SKM-1 treated with dmso at 0.1 percent for 144 hours (cell line): ENCODE measurements around the gene GOLGA6L7.
"Not testable (repeated sequence)": the region's sequence is repeated elsewhere in the genome, so short reads cannot be mapped to it uniquely, and the experiment has no call there.

Experiments used
- DNase-seq: peaks from one replicate; lab custom pipeline; 2025; ENCODE audit not compliant: unreplicated experiment; lab: John Stamatoyannopoulos, UW

GOLGA6L7 gene, protein sequence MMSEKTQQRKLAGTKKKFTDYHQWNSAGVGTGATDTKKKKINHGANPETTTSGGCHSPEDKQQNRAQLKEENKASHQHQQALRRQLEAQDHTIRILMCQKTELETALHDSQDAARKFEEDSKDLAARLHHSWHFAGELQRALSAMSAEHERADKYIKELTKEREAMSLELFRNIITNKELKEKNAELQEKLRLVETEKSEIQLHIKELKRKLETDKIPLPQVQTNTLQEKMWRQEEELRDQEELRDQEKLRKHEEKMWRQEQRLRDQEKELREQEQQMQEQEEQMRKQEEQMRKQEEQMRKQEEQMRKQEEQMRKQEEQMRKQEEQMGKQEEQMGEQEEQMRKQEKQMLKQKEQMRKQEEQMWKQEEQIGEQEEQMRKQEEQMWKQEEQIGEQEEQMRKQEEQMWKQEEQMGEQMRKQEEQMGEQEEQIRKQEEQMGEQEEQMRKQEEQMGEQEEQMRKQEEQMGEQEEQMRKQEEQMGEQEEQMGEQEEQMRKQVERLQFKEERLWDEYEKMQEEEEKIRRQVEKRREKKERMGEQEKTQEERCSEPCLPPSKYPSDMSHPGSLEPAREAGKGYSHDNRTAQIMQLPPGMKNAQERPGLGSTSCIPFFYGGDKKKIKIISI

DNA sequence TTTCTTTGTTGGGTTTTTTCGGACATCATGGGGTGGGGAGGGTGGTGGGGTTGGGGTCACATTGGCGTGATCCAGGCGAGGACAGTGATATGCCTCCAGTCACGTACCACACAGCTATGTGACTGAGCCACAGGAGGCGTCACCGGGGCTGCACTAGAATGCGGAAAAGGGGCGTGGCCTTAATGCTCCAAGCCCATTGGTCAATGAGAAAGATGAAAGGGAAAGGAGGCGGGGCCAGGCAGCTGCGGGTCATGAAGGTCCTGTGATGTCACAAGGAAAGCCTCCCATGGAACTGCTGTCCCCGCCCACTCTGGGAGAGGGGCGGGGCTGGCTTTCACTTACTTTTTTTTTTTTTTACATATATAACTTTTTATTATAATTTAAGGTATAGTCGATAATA lies at the start of gene GOLGA6L7:
GOLGA6L7 (minus strand) TSS at position 124 of the 400 bp plus-strand sequence; CDS start at position 29, 95 bp downstream.
- DNase-seq, result not testable (repeated sequence)

DNA sequence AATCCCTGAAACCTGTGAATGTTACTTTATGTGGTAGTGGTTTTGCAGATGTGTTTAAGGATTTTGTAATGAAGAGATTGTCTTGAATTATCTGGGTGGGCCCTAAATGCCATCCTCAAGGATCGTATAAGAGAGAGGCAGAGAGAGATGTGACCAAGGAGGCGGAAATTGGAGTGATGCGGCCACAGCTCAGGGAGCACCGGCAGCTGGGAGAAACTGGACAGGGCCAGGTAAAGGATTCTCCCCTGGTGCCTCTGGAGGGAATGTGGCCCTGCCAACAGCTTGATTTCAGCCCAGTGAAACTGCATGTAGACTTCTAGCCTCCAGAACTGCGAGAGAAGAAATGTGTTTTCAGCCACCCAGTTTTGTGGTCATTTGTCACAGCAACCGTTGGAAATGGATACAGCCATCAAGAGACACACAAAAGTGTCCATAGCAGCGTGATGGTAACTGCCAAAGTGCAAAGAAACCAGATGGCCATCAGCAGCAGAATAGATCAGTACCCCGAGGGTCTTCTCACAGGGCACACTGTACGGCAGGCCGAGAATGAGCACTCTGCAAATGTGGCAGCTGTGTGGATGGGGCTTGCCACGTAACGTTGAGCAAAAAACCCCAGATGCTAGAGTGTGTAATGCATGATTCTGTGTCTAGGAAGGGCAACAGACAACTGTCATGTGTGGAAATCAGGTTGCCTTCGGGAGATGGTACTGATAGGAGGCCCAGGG lies 49.6 kb upstream of the GOLGA6L7 start:
- no peak for DNase-seq

DNA sequence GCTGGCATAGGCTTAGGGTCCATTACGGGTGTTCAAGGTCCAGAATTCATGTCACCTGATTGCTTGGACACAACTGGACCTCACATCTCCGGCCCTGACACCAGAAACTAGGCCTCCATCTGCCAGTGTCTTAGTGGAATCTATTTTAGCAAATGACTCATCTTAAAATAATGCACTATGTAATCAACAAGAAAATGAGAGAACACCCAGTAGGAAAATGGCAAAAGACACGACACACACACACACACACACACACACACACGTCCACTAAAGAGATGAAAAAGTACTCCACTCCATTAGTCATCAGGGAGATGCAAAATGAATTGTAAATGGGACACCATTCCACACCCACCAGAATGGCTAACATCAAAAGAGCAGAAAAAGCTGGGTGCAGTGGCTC lies 48.5 kb upstream of the GOLGA6L7 start:
- DNase-seq, result no peak

DNA sequence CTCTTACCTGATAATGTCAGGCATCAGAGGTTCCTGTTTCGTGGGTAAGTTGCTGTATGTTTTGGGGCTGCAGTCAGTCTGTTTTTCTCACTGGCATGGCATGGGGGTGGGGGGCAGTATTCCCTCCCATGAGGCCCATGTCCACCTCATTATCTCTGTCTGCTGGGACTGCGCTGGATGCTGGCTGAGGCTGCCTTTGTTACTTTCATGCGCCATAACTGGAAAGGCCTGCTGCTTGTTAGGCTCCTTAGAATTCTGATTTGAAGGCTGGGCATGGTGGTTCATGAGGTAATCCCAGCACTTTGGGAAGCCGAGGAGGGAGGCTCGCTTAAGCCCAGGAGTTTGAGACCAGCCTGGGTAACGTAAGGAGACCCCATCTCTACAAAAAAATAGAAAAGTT lies 47.1 kb upstream of the GOLGA6L7 start:
- DNase-seq, result no peak

DNA sequence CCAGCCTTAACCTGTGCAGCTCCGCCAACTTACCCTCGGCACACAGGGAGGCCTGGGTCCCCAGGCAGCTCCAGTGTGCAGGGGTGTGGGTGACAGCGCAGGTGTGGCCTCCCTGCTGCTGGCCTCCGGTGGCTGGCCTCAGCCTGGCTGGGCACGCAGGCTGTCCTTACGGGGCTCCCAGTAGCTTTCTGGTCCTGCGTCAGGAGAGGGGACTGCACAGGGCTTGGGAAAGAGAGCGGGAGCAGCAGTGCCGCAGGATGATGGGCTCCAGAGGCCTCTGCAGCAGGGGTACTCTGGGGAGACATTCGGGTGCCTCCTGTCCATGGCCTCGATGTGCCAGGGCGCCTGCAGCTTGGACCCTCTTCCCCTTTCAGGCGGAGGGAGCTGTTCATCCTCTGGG lies 46.7 kb upstream of the GOLGA6L7 start:
- no peak for DNase-seq

DNA sequence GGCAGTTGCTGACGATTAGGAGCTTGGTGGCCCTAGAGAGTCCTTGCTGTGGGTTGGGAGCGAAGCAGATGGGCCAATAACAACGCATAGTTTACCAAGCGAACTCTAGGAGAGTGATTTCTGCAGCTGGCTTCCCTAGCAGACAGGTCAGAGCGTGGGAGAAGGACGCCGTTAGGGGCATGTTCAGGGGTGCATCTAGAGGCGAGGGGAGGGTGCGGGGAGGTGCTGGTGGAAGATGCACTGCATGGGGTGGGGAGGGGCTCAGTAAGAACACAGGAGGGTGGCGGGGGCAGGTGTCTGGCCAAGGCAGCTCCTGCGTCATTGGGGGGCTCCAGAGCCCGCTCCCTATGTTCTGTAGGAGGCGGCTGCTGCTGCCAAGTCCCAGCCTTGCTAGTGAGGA lies 46.2 kb upstream of the GOLGA6L7 start:
- no peak for DNase-seq

DNA sequence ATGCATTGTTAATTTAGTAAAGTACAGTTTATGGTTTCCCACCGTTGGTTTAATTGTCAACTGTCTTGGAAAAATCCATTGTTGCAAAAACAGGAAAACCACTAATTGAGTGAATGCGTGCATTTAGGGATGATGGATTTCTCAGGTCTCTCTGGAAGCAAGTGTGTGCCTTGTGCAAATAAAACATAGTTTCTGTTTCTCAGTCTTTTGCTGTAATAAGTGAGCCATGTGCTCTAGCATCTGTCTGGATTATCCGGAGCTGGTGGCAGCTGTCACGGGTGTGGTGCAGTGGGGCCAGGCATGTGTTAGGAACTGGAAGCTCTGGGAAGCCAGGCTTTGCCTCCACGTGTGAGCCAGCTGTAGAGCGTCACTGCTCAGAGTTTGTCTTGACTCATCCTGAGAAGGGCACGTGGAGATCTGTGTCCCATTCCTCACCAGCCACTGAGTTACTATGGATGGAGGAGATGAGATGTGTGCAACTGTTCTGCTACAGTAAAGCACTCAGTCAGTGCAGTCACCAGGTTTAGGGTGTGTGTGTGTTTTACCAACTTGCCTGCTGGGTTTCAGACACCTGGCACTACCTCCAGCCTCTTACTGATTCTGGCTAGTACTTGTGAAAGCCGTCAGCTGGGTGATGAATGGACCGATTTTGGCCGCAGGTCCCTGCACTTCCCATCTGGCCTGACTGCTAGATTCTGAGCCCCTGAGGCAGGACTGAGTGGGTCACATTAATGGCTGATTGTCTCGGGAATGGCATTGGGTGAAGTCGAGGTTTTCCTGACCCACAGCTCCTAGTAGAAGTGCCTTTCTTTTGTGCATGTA lies 44.6 kb upstream of the GOLGA6L7 start:
- DNase-seq, result no peak

DNA sequence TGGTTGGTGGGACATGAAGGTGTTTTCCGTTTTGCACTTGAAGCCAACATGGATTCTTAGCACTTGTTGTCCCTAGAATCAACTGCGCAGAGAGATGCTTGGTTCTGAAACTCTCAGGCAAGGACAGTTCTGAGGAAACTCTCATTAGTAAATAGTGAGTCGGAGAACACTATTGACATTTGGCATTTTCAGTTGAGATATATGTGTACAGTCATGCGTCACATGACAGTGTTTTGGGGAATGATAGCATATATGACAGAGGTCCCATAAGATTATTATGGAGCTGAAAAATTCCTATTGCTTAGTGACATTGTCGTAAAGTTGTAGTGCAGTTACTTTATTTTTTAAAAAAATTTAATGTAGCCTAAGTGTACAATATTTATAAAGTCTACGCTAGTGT lies 43.1 kb upstream of the GOLGA6L7 start:
- DNase-seq, result no peak

DNA sequence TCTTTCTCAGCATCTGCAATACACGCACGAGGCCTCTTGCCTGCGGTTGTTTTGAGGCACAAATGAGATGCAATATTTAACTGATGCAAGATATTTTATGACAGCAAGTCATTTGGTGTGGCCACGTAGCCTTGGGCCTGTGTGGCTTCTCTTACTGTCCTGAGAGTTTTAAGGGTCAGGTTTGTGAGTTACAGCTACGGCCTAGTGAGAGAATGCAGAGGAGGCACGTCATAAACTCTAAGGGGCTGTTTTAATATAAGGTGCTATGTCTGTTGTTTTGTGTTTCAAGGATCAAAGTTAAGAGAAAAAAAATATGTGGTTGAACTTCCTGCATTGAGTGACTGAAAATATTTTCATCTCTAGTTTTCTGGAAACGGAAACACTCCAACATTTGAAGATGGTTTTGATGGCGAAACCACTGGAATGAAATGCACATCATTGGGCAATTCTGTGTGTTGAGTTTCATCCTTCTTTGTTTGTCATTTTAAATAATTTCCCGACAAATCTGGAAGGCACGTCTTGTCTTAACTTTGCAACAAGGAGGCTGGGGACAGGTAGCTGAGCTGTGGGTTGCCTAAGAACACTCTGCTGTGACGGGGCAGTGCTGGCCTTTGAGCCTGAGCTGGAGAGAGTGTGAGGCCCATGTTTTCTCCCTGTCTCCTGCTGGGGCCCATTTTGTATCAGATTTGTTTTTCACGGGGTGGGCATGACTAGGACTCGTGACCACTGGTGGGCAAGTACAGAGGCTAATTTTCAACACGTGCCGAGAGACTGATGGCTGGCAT lies 42.5 kb upstream of the GOLGA6L7 start:
- no peak for DNase-seq

DNA sequence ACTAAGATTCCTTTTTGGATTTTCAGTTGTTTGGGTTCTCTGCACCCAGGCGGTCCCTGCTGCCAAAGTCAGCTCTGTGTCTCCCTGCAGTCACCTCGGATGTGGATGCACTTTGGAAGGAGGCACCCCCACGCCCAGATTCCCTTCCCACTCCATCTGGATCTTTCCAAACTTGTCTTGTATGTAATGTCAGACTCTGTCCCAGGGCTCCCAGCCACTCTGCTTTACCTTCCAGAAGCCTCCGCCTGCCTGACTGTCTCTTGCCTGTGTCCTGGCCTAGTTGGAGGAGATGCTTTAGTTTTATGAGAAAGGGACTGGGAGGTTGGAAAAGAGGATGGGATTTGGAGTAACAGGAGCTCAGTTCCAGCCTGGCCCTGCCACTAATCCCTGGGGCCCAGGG lies 41.8 kb upstream of the GOLGA6L7 start:
- DNase-seq, result not testable (repeated sequence)

DNA sequence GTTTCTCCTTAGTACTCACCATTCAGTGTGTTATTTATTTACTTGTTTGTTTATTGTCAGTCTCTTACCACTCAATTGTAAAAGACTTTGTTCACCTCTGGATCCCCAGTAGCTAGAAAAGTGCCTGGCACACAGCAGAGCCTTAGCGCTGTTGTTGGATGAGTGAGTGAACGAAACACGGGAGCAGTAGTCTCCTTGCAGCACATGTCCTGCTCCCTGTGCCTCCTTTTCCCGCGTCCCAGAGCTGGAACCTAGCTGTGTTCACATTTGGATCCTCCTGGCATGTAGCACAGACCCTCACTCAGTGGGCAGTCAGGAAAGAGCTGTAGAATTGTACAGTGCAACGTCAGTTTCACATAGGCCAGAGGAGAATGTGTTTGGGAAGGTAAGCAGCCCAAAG lies 41.4 kb upstream of the GOLGA6L7 start:
- not testable (repeated sequence) for DNase-seq

DNA sequence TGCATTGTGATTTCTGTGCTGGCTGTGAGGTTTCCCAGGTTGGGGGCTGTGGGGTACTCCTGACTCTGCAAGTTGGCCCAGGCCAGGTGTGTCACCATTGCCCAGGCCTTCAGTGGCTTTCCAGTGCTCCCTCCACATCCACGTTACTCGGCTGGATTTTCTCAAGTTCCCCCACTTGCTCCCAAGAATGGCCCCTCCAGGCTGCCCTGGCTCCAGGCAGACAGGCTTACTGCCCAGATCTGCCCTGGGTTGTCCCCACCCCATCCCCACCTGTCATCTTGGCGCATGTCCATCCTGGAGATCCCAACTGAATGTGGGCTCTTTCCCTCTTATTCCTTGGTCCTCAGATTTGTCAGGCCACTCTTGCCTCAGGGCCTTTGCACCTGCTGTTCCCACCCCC lies 40.9 kb upstream of the GOLGA6L7 start:
- DNase-seq, result no peak

DNA sequence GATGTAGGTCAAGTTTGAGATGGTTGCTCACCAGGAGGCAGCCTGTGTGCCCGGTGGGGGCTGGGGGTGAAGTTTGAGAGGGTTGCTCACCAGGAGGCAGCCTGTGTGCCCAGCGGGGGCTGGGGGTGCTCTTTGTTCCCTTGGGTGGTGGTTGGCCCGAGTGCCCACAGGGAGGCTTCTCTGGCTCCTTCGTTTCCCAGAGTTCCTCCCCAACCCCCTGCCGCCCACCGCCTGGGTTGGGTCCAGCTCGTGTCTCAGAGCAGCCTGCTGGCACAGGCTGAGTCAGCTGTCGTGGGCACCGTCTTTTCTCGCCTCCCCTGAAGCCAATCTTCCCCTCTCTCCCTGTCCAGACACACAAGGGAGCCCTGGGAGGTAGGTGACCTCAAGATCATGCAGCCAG lies 40.5 kb upstream of the GOLGA6L7 start:
- DNase-seq, result no peak

DNA sequence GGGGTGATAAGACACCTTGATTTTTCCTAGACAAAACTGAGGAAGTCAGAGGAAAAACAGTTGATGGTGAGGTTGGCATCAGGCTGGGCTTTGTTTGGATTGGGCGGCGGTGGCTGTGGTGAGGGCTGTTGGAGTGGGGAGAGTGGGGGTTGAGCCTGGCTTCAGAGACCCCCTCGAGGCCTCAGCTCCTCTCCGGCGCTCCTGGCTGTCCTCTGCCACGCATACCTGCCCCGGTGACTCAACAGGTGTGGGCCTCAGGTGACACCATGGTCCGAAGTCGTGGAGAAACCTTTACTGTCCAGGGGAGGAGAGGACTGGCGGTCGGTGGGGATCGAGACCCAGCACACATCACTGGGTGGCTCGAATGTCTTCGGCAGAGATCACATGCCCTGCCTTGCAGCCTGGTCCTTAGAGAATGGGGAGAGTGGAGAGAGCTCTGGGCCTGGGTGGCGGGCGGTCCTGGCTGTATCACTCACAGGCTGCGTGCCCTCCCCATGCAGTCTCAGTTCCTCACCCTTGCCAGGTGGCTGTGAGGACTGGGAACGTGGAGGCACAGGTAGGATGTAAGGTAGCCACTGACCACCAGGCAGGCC lies 40.0 kb upstream of the GOLGA6L7 start:
- no peak for DNase-seq

DNA sequence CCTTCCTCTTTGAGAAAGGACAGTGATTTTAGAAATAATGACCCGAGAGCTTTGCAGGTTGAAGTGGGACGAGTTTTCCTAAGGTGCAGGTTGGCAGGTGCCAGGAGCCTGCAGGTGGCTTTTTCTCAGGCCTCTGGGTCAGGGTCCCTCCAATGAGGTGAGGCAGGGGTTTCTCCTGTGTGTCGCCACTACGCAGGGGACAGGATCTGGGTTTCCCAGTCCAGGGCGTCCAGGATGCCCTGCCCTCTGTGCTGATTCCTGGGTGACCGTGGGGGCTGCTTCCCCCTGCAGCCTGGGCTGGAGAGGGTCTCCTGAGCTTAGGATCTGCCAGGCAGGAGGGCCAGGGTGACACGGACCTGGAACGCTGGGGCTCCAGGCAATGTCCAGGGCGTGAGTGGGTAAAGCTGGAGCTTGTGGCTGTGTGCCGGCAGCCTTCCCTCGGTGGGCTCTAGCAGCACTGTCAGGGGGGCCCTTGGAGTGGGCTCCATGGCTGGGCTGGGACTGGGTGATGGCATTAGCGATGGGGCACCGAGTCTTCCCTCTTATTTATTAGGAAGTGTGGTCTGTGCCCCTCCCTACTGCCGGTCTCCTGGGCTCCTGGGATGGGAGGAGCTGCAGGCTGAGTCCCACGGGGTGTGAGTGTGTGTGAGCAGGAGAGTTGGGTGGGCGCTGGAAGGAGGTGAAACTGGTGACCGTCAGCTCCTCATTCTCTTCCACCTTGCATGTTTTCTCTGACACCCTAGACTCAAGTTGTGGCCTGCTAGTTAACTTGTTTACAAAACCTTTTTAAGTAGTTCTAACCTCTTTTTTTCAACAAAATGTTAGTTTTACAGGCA lies 39.1 kb upstream of the GOLGA6L7 start:
- no peak for DNase-seq

DNA sequence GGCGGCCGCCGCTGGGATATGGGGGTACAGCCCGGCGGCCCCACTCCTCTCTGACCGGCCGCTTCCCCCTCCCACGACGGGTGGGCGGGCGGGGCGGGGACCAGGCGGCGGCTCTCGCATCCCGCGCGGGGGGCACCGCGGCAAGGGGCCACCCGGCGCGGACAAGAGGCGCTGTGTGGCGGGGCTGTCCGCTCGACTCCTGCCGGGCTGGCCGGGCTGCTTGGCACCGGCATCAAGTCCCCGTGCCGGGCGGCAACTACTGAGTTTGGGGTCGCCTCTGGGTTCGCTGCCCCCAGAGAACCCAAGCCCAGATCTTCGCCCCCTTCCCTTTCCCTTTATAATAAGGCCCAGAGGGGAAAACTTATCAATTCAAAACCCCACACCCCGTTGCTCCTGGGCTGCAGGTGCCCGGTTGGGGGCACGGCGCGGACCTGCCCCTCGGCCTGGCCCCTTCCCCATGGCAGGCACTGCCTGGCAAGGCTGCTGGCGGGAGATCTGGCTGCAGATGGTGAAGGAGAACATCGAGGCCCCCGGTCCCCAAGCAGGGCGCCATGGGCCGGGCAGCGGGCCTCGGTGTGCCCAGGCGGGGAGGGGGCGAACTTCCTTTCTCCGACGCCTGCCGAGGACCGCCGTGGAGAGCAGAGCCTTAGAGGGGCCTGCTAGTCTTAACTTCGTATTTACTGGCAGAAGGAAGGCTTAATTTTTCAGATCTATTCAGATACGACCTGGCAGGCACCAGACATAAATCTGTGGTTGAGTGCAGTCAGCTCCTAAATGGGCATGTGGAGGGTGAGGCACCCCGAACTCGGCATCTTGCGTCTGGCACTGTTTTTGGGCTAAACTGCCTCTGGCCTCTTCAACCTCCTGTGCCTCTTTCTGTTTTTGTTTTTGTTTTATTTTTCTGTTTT lies 38.2 kb upstream of the GOLGA6L7 start:
- DNase-seq, result no peak

DNA sequence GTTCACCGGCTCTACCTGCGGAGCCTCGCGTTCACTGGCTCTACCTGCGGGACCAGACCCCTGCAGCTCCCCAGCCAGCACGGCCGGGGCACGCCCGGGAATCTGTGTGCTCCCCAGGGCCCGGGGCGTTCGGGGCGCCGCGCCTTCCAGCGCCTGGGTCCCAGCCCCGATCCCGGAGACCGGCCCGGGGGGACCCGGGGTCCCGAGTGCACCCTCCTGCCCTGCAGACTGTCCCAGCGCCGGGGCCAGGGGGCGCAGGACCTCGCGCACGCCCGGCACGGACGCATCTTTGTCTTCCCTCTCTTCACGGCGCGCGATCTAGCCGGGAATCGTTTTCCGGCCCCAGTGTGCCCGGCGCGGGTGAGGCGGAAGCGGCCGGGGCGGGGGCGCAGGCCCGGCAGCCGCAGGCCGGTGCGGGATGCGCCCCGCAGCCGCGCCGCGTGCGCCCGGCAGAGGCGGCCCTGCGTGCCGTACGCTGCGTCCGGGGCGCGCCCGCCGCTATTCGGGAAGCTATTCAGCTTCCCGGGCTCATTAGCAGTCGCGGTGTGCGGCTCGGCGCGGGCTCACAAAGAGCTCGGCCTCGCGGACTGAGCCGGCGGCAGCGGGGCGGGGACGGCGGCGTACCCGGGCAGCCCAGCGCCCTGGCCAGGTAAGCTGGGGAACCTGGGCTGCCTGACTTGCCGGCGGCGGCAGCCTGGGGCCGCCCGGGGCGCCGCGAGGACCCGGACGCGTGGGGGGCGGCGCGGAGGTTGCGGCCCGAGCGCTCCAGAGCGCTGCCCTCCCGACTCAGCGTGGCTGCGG lies 37.4 kb upstream of the GOLGA6L7 start, which contains the start of gene APBA2:
APBA2 (plus strand) TSS at position 345 of the 801 bp plus-strand sequence. CDS start 167,911 bp downstream, outside the sequence.
- DNase-seq, result no peak
